ENCODE data around the gene MS4A3.

- no peak for TF ChIP-seq ZNF302 (tag by site-specific recombination; IDR thresholded peaks at IDR 0.05; ENCODE audit: low read depth)
- no peak for TF ChIP-seq ZNF501 (tag by site-specific recombination; IDR thresholded peaks at IDR 0.05)
- TF ChIP-seq ZNF133 (tag by site-specific recombination; IDR thresholded peaks at IDR 0.05) = no peak
Measured at GRCh38 chr11:60059521-60060240, 3.2 kb downstream of the MS4A3 start.
